Stimulated activated CD4-positive, alpha-beta T cell treated with anti-CD3 and anti-CD28 coated beads, Interleukin-12 subunit alpha, Interleukin-12 subunit beta, amount 100 ng/mL, for 48 hours (primary cell): ENCODE results near the gene TTC34.

Source experiments
- DNase-seq, 3 donors: peaks; one replicate each; pipeline ENCODE4 v3.0.0-alpha.2; 2020; ENCODE audit warnings: low read depth in 2 of 3, low spot score in 1 of 3

Gene TTC34

DNA sequence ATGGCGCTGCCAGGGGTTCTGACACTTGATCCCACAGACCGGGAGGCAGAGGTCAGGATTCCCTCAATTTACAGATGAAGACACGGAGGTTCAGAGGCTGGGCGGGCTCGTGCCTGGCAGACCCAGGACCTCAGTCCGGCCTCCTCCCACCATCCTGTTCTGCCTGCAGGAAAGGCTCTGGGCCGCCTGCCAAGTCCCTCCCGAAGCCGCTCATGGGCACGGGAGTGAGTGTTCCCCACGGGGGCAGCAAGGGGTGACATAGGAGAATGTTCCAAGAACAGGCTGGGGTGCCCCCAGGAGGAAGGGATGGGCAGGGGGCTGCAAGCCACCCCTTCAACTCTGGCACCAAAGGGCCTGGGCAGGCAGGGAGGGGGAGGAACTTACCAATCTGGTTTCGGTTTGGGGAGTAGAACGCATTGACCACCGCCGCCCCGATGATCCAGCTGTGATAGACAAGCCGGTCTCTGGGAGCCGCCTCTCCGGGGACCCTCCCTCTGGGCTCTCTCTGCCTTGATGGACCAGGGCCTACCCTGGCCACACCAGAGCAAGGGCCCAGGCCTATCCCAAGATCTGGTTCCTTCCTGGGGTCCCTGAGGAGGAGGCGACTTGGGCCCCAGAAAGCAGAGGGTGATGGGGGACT, 207.4 kb downstream of the TTC34 start:
- DNase-seq = no peak

DNA sequence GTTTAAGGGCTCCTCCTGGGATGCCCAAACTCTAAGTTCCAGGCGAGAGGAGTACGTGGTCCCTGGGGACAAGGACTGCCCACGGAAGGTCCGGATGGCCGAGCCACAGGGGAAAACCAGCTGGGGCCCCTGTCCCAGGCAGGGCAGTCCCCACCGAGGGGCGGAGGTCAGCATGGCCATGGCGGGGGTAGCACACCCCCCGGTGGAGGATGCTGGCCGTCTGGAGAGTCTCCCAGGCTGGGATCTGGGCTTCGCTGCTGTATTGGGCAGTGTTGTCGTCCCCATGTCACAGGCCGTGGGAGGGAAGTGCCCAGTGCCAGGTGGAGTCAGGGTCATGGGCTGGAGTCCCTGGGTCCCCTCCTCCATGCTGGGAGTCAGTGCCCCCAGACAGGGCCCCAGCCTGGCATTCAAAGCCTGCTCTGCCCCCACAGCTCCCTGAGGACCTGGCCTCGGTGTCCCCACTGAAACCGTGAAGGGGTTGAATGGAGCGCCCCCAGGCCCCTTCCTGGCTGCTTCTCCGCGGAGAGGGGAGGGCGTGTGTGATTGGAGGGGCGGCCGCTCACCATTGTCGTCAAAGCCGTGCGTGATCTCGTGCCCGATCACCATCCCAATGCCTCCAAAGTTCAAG, 208.1 kb downstream of the TTC34 start:
- no peak for DNase-seq

DNA sequence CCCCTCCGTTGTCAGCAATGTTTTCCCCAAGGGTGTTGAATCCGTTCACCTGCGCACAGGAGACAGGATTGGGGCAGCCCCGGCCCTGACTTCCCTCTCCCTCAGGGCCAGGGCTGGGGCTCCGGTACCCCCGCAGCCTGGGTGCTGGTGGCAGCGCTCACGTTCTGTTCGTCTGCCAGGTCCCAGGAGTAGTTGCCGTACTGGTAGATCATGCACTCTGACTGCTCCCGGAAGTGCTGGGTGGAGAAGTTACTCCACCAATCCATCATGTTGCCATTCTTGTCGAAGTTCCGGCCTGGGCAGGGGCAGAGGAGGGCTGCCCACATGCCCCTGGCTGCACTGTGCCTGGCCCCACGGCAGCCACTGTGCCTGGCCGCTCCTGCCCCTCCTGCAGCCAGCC, 208.8 kb downstream of the TTC34 start:
- no peak for DNase-seq

DNA sequence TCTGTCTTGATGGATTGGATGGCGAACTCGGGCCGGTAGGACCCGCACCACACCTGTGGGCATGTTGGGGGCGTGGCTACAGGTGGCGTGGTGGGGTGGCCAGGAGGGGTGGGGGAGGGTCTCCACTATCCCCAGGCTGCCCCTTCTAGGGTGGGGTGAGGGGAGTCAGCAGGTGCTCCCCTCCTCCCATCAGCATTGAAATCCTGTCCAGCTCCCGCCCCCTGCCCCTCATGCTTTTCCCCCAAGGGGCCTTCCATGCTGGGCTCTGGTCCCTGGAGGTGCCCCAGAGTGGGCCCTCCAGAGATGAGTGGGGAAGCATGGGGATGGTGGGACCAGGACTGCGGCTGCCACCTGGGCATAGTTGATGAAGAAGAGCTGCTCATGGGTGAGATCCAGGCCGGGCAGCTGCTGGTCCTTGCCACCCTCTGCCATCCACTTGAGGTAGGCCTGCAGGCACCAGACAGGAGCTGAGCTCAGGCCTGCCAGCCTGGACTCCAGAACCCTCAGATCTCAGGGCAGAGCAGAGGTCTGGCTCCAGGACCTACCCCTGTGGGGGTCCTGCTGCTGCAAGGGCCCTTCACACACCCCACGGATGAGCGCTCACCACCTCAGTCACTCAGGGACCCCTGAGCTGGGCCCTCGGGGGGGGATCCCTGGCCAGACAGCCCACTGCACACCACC, 209.8 kb downstream of the TTC34 start:
- no peak for DNase-seq

DNA sequence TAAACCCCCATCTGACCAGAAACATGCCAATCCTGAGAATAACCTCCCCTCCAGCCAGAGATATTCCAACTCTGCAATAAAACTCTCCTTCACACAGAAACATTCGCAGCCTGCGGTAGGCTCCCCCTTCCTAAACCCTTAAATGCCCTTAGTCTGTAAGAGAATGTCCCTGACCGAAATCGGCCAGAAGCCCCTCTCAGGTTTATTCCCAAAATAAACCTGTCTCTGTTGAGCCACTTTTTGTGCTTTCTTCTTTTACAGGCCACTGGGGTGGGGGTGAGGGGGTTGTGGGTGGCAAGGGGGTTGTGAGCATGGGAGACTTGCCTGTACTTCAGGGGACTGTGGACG, 210.3 kb downstream of the TTC34 start:
- no peak for DNase-seq

DNA sequence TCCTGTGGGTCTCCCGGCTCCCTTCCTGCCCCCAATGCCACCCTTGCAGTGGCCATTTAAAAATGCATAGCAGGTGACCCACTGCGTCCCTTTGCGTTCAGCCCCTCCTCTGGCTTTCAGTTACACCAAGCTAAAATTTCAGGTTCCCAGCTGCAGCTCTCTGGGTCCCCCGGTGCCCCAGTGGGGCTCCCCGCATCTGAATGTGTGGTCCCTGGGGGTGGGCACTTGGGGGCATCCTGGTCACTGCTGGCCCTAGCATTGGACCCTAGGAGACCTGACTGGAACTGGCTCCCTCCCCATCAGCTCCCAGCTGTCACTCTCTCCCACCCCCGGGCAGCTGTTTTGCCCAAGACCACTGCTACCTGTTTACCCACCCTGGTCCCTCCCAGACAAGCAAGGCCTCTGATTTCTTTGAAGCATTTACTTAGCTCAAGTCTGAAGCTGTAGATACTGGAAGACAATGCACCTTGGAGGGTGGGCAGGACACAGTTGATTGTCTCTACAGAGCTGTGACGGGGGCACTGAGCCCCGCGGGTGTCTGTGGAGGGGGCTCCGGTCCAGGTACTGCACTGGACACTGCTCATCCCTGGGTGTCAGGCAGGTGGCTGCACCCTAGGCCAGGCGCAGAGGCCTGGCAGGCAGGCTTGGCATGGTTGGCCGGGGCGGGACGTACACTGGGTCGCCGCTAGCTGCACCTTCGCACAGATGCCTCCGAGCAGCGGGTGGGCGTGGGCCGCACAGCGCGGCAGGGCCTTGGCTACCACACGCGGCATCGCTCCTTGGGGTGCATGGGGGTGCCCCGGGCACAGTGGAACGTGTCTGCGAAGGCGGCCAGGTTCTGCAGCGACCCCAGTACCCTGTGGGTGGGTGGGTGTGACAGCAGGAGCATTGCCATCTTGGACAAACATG, 211.0 kb downstream of the TTC34 start:
- no peak for DNase-seq

DNA sequence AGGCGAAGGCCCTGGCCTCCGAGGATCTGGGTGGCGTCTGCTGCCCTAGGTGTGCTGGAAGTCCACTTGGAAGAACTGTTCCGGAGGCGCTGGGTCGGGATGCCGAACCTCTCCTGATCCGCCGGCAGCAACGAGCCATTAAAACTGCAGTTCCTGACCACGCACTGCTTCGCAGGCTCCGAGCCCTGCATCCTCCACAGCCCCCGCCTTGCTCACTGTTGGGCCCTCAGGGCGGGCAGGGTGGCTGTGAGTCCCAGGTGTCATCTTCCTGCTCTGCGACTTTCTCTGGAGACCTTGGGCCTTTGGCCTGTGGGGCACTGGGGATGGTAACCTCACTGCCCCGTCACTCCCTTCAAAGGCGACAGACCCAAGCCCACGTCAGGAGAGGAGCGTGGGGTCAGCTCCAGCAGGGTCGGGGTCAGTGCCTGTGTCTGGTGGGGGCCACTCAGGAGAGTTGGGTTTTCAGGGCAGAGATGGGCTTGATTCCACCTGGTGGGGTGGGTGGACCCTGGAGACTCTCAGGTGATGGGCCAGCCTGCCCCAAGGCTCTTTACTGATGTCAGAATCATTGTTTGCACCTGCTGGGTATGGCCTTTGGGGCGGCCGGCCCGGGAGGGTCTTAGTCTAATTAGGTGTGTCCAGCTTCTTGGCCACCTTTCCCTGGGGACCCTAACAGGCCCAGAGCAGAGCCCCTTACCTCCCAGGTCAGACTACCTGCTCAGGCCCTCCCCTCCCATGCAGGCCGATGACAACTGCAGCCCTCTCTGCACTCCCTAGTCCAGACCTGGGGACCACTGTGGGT, 211.9 kb downstream of the TTC34 start:
- no peak for DNase-seq

DNA sequence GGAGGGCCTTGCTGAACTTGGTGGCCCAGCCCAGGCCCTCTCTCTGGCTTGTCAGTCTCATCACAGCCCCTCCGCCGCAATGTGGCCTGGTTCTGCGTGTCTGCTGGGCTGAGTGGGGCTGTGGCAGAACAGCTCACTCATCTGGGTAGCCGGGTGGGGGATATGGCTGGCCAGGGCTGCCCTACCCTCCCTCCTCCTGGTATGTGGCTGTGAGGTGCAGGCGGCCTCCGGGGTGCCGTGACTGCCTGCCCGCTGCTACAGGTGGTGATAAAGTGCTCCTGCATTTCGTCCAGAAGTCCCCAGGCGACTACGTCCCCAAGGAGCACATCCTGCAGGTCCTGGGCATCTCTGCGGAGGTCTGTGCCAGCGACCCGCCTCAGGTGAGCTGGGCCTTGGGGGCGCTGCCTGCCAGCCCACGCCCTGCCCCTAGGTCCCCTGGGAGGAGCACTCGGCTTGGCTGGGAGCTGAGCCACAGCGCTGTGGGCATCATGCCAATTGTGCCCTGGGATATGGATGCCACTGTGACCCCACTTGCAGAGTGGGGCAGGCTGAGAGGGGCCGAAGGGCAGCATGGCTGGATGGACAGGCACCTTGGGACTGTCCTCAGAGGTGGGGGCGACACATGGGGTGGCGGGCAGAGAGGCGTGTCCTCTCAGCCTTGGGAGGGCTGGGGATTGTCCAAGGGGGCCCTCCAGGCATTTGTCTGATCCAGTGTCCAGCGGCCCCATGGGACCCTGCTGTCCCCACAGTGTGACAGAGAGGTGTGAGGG, 212.6 kb downstream of the TTC34 start:
- DNase-seq = no peak

DNA sequence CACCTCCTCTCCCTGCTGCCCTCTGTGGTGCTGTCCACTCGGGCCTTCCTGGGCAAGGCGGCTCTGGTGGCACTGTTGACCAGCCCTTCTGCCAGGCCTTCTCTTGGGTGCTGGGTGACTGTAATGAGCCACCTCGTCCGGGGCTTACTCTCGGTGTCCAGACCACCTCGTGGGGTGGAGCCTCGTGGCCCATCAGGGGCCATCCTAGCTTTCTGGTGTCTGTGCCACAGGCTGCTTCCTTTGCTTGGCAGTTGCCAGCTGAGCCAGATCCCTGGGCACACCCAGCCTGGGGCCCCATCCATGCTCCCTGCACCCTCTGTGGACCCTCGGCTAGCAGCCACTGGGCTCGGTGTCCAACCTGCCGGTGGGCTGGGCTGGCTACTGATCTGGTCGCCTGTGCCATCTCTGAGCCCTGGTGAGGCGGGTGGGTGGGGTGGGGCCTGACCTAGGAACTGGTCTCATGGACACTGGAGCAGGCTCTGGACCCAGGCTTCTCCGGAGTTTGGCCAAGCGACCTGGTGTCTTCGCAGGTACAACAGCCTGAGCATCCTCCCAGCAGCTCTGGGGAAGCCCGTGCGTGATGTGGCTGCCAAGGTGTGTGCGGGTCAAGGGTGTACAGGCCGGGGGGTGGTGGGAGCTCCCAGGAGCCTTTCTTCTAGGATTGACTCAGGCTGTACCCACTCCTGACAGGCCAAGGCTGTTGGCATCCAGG, 213.5 kb downstream of the TTC34 start:
- DNase-seq = no peak

DNA sequence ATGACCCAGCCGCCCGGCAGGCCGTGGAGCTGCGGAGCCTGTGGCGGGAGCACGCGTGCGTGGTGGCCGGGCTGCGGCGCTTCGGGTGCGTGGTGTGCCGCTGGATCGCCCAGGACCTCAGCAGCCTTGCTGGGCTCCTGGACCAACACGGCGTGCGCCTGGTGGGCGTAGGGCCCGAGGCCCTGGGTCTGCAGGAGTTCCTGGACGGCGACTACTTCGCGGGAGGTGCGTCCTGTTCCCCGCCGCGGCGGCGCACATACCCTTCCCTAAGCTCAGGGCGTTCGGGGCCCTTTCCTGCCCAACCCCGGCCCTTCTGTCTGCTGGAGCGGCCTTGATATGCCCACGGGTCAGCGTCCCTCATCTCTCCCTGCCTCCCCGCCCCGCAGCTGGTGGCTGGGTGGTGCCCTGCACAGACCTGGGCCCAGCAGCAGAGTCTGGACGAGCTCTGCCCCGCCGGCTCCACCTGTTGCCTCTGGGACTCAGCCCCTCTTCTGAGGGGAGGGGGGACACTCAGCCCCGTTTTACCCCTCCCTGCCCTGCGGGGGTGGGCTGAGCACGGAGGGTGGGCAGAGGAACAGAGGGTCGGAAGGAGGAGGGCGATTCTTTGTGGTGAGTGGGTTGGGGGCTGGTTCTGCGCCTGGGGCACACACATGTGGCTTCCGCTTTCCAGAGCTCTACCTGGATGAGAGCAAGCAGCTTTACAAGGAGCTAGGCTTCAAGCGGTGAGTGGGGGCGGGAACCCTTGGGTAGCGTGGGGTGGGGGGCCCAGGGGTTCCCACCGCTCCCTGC, 214.2 kb downstream of the TTC34 start:
- DNase-seq = no peak

DNA sequence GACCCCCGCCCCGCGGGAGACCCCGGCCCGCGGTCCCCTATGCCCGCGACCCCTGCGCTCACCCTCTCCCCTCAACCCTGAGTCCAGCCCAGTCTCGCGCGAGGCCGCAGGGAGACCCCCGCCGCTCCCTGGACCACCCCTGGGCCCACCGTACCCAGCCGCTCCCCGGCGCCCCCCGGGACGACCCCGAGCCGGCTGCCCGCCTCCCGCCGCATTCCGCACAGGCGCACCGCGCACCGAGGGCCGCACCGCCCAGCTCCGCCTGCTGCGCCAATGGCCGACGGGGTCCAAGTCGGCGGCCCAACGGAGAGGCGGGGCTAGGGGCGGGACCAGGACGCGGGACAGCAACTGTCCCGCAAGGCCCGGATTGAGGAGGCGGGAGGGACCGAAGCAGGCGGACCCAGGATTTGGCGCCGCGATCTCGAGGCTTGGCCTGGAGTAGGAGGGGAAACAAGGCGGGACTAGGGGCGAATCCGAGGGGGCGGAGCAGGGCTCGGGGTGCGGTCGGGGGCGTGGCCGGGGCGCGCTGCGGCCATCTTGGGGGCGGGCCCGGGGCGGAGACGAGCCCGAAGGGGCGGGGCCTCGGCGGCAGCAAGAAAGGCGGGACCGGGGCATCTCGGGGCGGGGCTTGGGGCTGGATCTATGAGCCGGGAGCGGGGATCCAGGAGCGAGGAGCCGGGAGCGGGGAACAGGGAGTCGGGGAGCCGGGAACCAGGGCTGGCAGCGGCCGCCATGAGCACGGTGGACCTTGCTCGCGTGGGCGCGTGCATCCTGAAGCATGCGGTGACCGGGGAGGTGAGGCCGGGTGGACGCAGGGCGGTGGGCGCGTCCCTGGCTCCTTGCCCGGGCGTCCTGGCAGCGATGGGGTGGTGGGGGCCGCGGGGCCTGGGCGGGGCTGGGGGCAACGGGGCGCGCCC, 215.1 kb downstream of the TTC34 start, which contains the start of gene PRXL2B:
TSS of gene PRXL2B (plus strand) at position 624 of the 917 bp plus-strand sequence. CDS start at position 733, 109 bp downstream.
- peak; percentile 98 to 99 (median 99) for DNase-seq
